GM19240 (cell line): ENCODE measurements around the gene ADGRD1.

Experiments used
- DNase-seq: peaks from one replicate; pipeline ENCODE4 v3.0.0; 2011; ENCODE audit warnings: low spot score; ENCODE audit not compliant: insufficient read length

The ADGRD1 gene

GRCh38 chr12:131133015-131133905, 179.6 kb downstream of the ADGRD1 start:
- DNase-seq = no peak

- DNase-seq = no peak
Measured at GRCh38 chr12:131133994-131134393, 180.3 kb downstream of the ADGRD1 start.

GRCh38 chr12:131134523-131135310, 181.0 kb downstream of the ADGRD1 start:
- no peak for DNase-seq

GRCh38 chr12:131135311-131135785, 181.6 kb downstream of the ADGRD1 start:
- no peak for DNase-seq

GRCh38 chr12:131135786-131136538, 182.3 kb downstream of the ADGRD1 start:
- no peak for DNase-seq

- DNase-seq = no peak
Measured at GRCh38 chr12:131136539-131136872, 182.8 kb downstream of the ADGRD1 start.

GRCh38 chr12:131137009-131137835, 183.5 kb downstream of the ADGRD1 start:
- DNase-seq = no peak

GRCh38 chr12:131137836-131138637, 184.3 kb downstream of the ADGRD1 start:
- no peak for DNase-seq

- DNase-seq = no peak
Measured at GRCh38 chr12:131138638-131139362, 185.1 kb downstream of the ADGRD1 start.

- DNase-seq = no peak
Measured at GRCh38 chr12:131139363-131140068, 185.8 kb downstream of the ADGRD1 start.

- DNase-seq = no peak
Measured at GRCh38 chr12:131140069-131140435, 186.3 kb downstream of the ADGRD1 start.

- no peak for DNase-seq
Measured at GRCh38 chr12:131140697-131141096, 187.0 kb downstream of the ADGRD1 start.

GRCh38 chr12:131141514-131141913, 187.8 kb downstream of the ADGRD1 start:
- DNase-seq = no peak

GRCh38 chr12:131142891-131143657, 189.4 kb downstream of the ADGRD1 start:
- no peak for DNase-seq

- no peak for DNase-seq
Measured at GRCh38 chr12:131146173-131146675, 192.5 kb downstream of the ADGRD1 start.

GRCh38 chr12:131147293-131147692, 193.6 kb downstream of the ADGRD1 start:
- DNase-seq = no peak

GRCh38 chr12:131147894-131148293, 194.2 kb downstream of the ADGRD1 start:
- no peak for DNase-seq
